GM23338 (cell line): ENCODE data around the gene FYTTD1. TPM values are rescaled to one million over a fixed set of nuclear protein-coding genes. Genes with fewer than 3 reads are reported as not detected.
"Not testable (repeated sequence)": the region's sequence is repeated elsewhere in the genome, so short reads cannot be mapped to it uniquely, and the experiment has no call there.

Experiments
- ATAC-seq: fragments of 200-7000 bp; cut with Tn5 transposase; 3 replicates; pipeline ENCODE4 v1.9.1; 2020
- DNase-seq: peaks from one replicate; pipeline ENCODE4 v3.0.0-alpha.2; 2015; ENCODE audit warnings: low spot score
- H2AFZ ChIP-seq: fragments of 200-600 bp; sonication (generic); 2 replicates; pipeline ENCODE4 v1.8.0; 2016; ENCODE audit warnings: antibody characterized with exemption, mild to moderate bottlenecking, moderate library complexity
- H3F3A ChIP-seq: fragments of 200-600 bp; sonication (generic); replicated peaks from 2 replicates; pipeline ENCODE4 v1.8.0; 2017; ENCODE audit warnings: antibody characterized with exemption, mixed run types, low read depth
- H3K27ac ChIP-seq: fragments of 200-600 bp; sonication (generic); 2 replicates; pipeline ENCODE4 v1.6.1; 2016; ENCODE audit warnings: low read depth
- H3K27me3 ChIP-seq: fragments of 200-600 bp; sonication (generic); 2 replicates; pipeline ENCODE4 v1.8.0; 2016; ENCODE audit warnings: mild to moderate bottlenecking, mixed run types, moderate library complexity; ENCODE audit not compliant: insufficient read depth
- H3K36me3 ChIP-seq: fragments of 200-600 bp; sonication (generic); 2 replicates; pipeline ENCODE4 v1.8.0; 2016; ENCODE audit warnings: mild to moderate bottlenecking; ENCODE audit not compliant: insufficient read depth
- H3K4me1 ChIP-seq: fragments of 200-600 bp; sonication (generic); 2 replicates; pipeline ENCODE4 v1.8.0; 2016; ENCODE audit warnings: mild to moderate bottlenecking, moderate library complexity; ENCODE audit not compliant: insufficient read depth
- H3K4me2 ChIP-seq: fragments of 200-600 bp; sonication (generic); 2 replicates; pipeline ENCODE4 v1.7.1; 2017; ENCODE audit warnings: mixed run types
- H3K4me3 ChIP-seq: fragments of 200-600 bp; sonication (generic); 2 replicates; pipeline ENCODE4 v1.6.1; 2016; ENCODE audit warnings: mixed run types
- H3K79me2 ChIP-seq: fragments of 200-600 bp; sonication (generic); replicated peaks from 2 replicates; pipeline ENCODE4 v1.8.0; 2017; ENCODE audit warnings: mild to moderate bottlenecking; ENCODE audit not compliant: insufficient read depth
- H3K9me2 ChIP-seq: fragments of 200-600 bp; sonication (generic); 2 replicates; pipeline ENCODE4 v1.8.0; 2017; ENCODE audit not compliant: insufficient read depth
- H4K20me1 ChIP-seq: fragments of 200-600 bp; sonication (generic); replicated peaks from 2 replicates; pipeline ENCODE4 v1.8.0; 2017; ENCODE audit warnings: mild to moderate bottlenecking; ENCODE audit not compliant: insufficient read depth
- H3K27ac Mint-ChIP-seq: 2 replicates; pipeline ENCODE4 v1.8.0; 2020; ENCODE audit warnings: inconsistent platforms, mild to moderate bottlenecking, moderate library complexity, mixed read lengths
- H3K27me3 Mint-ChIP-seq: 3 replicates; pipeline ENCODE4 v1.8.0; 2022; ENCODE audit warnings: low read depth, mild to moderate bottlenecking, moderate library complexity, mixed read lengths, inconsistent platforms; ENCODE audit not compliant: insufficient read depth, poor library complexity
- H3K36me3 Mint-ChIP-seq: 3 replicates; pipeline ENCODE4 v1.8.0; 2021; ENCODE audit warnings: low read depth, mild to moderate bottlenecking, inconsistent platforms, moderate library complexity, mixed read lengths
- H3K4me1 Mint-ChIP-seq: 3 replicates; pipeline ENCODE4 v1.8.0; 2020; ENCODE audit warnings: mild to moderate bottlenecking, inconsistent platforms, mixed read lengths
- H3K4me3 Mint-ChIP-seq: 3 replicates; pipeline ENCODE4 v1.8.0; 2021; ENCODE audit warnings: moderate library complexity, mild to moderate bottlenecking, inconsistent platforms, mixed read lengths
- H3K9me3 Mint-ChIP-seq: 3 replicates; pipeline ENCODE4 v1.8.0; 2020; ENCODE audit warnings: moderate library complexity, mild to moderate bottlenecking, inconsistent platforms, mixed read lengths
- CREB1 ChIP-seq: fragments of 250-450 bp; sonication (Bioruptor Pico); IDR thresholded peaks from 2 replicates; pipeline ENCODE4 v1.5.0; 2020; ENCODE audit warnings: low read depth, mild to moderate bottlenecking, moderate library complexity
- EZH2 ChIP-seq: fragments of 200-600 bp; sonication (generic); IDR thresholded peaks from one replicate; pipeline ENCODE4 v1.8.0; 2017; ENCODE audit warnings: antibody characterized with exemption, mild to moderate bottlenecking, low read depth; ENCODE audit not compliant: unreplicated experiment
- EZH2phosphoT487 ChIP-seq: fragments of 200-600 bp; sonication (generic); IDR thresholded peaks from one replicate; pipeline ENCODE4 v1.8.1; 2018; ENCODE audit warnings: antibody characterized with exemption; ENCODE audit not compliant: unreplicated experiment
- JUNB ChIP-seq: IDR thresholded peaks from one replicate; pipeline ENCODE4 v1.6.1; 2016; ENCODE audit warnings: antibody characterized with exemption; ENCODE audit not compliant: unreplicated experiment
- POLR2AphosphoS5 ChIP-seq: IDR thresholded peaks from 2 replicates; pipeline ENCODE4 v1.6.1; 2016; ENCODE audit warnings: antibody characterized with exemption, low read depth
- STAT1 ChIP-seq: IDR thresholded peaks from one replicate; pipeline ENCODE4 v1.6.1; 2016; ENCODE audit warnings: antibody characterized with exemption; ENCODE audit not compliant: unreplicated experiment
- ZNF331 ChIP-seq: fragments of 250-450 bp; sonication (Bioruptor Pico); IDR thresholded peaks from 2 replicates; pipeline ENCODE4 v1.5.0; 2020; ENCODE audit warnings: low read depth, mild to moderate bottlenecking, moderate library complexity
- polyA plus RNA-seq: library from polyadenylated mRNA; unstranded; fragments of >200 nt; fragmentation: Nextera tagmentation; extraction: Ambion mirVana; gene quantifications from 2 replicates; pipeline ENCODE4 v1.2.1, GENCODE V29; 2016
- total RNA-seq: library from RNA; depleted of rRNA; stranded (reverse); fragments of >200 nt; shearing (Covaris generic); gene quantifications from 2 replicates; pipeline ENCODE4 v1.2.3, GENCODE V29; 2014
- TF ChIP-seq, protein P1 (sequence below): IDR thresholded peaks from one replicate; pipeline ENCODE4 v1.6.1; 2018; ENCODE audit warnings: antibody characterized with exemption; ENCODE audit not compliant: unreplicated experiment
- TF ChIP-seq, protein P2 (sequence below), 2 experiments: fragments of 200-600 bp in 1 of 2; sonication (generic) in 1 of 2; conservative IDR thresholded peaks; 2 replicates each; pipeline versions ENCODE4 v1.5.1 to v1.6.1; 2016 to 2017; ENCODE audit warnings: antibody characterized with exemption in 2 of 2, low read depth in 2 of 2, mild to moderate bottlenecking in 2 of 2, moderate library complexity in 1 of 2

FYTTD1 gene
- total and polyA plus RNA-seq, 2 experiments from 2014 or later, result 13.7 to 14.8 TPM

- H3K4me3 ChIP-seq, H3K4me3 Mint-ChIP-seq, H3F3A ChIP-seq, H3K27me3 Mint-ChIP-seq, H3K36me3 ChIP-seq, H2AFZ ChIP-seq, H4K20me1 ChIP-seq, H3K9me3 Mint-ChIP-seq, H3K36me3 Mint-ChIP-seq, H3K4me1 Mint-ChIP-seq, H3K4me2 ChIP-seq, H3K27me3 ChIP-seq, H3K9me2 ChIP-seq, DNase-seq, H3K27ac ChIP-seq, H3K27ac Mint-ChIP-seq, H3K79me2 ChIP-seq, ATAC-seq: not testable (repeated sequence)
- peaks cover 16% of the 10 kb centered on the region for H3K4me1 ChIP-seq
These were observed 38.7 kb upstream of the FYTTD1 start for GRCh38 chr3:197710965-197711364.

- peaks cover 8% of the 10 kb centered on the region for H3K36me3 Mint-ChIP-seq
- TF ChIP-seq JUNB (no peak), STAT1 (no peak), EZH2 (no peak), EZH2phosphoT487 (no peak), ZNF331 (CRISPR knock-in tag) (no peak), POLR2AphosphoS5 (no peak), CREB1 (CRISPR knock-in tag) (peak; percentile 42; the same call in 1 of the 2 replicates)
- TF ChIP-seq, protein P1, sequence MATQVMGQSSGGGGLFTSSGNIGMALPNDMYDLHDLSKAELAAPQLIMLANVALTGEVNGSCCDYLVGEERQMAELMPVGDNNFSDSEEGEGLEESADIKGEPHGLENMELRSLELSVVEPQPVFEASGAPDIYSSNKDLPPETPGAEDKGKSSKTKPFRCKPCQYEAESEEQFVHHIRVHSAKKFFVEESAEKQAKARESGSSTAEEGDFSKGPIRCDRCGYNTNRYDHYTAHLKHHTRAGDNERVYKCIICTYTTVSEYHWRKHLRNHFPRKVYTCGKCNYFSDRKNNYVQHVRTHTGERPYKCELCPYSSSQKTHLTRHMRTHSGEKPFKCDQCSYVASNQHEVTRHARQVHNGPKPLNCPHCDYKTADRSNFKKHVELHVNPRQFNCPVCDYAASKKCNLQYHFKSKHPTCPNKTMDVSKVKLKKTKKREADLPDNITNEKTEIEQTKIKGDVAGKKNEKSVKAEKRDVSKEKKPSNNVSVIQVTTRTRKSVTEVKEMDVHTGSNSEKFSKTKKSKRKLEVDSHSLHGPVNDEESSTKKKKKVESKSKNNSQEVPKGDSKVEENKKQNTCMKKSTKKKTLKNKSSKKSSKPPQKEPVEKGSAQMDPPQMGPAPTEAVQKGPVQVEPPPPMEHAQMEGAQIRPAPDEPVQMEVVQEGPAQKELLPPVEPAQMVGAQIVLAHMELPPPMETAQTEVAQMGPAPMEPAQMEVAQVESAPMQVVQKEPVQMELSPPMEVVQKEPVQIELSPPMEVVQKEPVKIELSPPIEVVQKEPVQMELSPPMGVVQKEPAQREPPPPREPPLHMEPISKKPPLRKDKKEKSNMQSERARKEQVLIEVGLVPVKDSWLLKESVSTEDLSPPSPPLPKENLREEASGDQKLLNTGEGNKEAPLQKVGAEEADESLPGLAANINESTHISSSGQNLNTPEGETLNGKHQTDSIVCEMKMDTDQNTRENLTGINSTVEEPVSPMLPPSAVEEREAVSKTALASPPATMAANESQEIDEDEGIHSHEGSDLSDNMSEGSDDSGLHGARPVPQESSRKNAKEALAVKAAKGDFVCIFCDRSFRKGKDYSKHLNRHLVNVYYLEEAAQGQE, result no peak
- TF ChIP-seq, protein P2, sequence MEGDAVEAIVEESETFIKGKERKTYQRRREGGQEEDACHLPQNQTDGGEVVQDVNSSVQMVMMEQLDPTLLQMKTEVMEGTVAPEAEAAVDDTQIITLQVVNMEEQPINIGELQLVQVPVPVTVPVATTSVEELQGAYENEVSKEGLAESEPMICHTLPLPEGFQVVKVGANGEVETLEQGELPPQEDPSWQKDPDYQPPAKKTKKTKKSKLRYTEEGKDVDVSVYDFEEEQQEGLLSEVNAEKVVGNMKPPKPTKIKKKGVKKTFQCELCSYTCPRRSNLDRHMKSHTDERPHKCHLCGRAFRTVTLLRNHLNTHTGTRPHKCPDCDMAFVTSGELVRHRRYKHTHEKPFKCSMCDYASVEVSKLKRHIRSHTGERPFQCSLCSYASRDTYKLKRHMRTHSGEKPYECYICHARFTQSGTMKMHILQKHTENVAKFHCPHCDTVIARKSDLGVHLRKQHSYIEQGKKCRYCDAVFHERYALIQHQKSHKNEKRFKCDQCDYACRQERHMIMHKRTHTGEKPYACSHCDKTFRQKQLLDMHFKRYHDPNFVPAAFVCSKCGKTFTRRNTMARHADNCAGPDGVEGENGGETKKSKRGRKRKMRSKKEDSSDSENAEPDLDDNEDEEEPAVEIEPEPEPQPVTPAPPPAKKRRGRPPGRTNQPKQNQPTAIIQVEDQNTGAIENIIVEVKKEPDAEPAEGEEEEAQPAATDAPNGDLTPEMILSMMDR (conservative IDR thresholded peaks at IDR 0.05; ENCODE audit: low read depth in 2 of 2), result no peak
- H3K4me2 ChIP-seq, result peak overlapping the region; percentile 28; the same call in 1 of the 2 replicates
- H3K9me2 ChIP-seq, result no peaks in the 10 kb centered on the region
- no peaks in the 10 kb centered on the region for H3K9me3 Mint-ChIP-seq
- H3K27ac Mint-ChIP-seq, result peak overlapping the region; percentile 86
- H3K4me1 Mint-ChIP-seq, result peaks cover 7% of the 10 kb centered on the region
- H3K27me3 ChIP-seq, result no peaks in the 10 kb centered on the region
- H3K79me2 ChIP-seq, result peaks cover 9% of the 10 kb centered on the region; the same call in 1 of the 2 replicates
- 0 out of 2 replicates have a peak, but pooled peaks cover 7% of the 10 kb centered on the region for H3F3A ChIP-seq
- ATAC-seq (peak; percentile 95), DNase-seq (peak; percentile 79)
- peaks cover 16% of the 10 kb centered on the region for H3K4me1 ChIP-seq
- peak overlapping the region; percentile 24; the same call in 1 of the 3 replicates for H3K4me3 Mint-ChIP-seq
- no peak overlapping the region for H3K4me3 ChIP-seq
- H3K36me3 ChIP-seq, result no peaks in the 10 kb centered on the region
- no peaks in the 10 kb centered on the region for H3K27me3 Mint-ChIP-seq
- peak overlapping the region; percentile 47 for H3K27ac ChIP-seq
- H4K20me1 ChIP-seq, result no peaks in the 10 kb centered on the region
- no peak overlapping the region for H2AFZ ChIP-seq
These were observed 37.5 kb upstream of the FYTTD1 start for GRCh38 chr3:197711973-197712707.
